Measurements from ENCODE around the gene EFR3B. TPM values are rescaled to one million over a fixed set of nuclear protein-coding genes. Genes with fewer than 3 reads are reported as not detected.
"Not testable (repeated sequence)": the region's sequence is repeated elsewhere in the genome, so short reads cannot be mapped to it uniquely, and the experiment has no call there.

Gene EFR3B
- total RNA-seq, 1 donor from 2014 or later, result 1.5 TPM

- TF ChIP-seq POLR2AphosphoS5 (IDR thresholded peaks at IDR 0.05; ENCODE audit: insufficient read depth in 1 of 2, low read depth in 1 of 2), result no peak
- H3K9me3 ChIP-seq, result no peaks in the 10 kb centered on the region
- H3K4me1 ChIP-seq, result no peaks in the 10 kb centered on the region
- H3K36me3 ChIP-seq, result no peaks in the 10 kb centered on the region
- H3K4me3 ChIP-seq, result no peak overlapping the region
- H3K27me3 ChIP-seq, result no peaks in the 10 kb centered on the region
- DNase-seq (ENCODE audit: extremely low spot score in 2 of 2), result no peak
- no peak overlapping the region for H3K27ac ChIP-seq
- intact Hi-C loops (cut with DNase I), result no loop called here
Observed at GRCh38 chr2:25141120-25141519, 99.2 kb downstream of the EFR3B start.

- intact Hi-C loops (cut with DNase I), result no loop called here
- H3K36me3 ChIP-seq, result no peaks in the 10 kb centered on the region
- no peak overlapping the region for H3K27ac ChIP-seq
- no peak for TF ChIP-seq POLR2A (IDR thresholded peaks at IDR 0.05)
- no peak for TF ChIP-seq CTCF (IDR thresholded peaks at IDR 0.05)
- TF ChIP-seq POLR2AphosphoS5 (IDR thresholded peaks at IDR 0.05; ENCODE audit: insufficient read depth in 1 of 2, low read depth in 1 of 2), result no peak
- H3K27me3 ChIP-seq, result no peaks in the 10 kb centered on the region
- H3K9me3 ChIP-seq, result no peaks in the 10 kb centered on the region
- H3K4me1 ChIP-seq, result no peaks in the 10 kb centered on the region
- no peak overlapping the region for H3K4me3 ChIP-seq
- no peak for DNase-seq (ENCODE audit: extremely low spot score in 2 of 2)
Observed at GRCh38 chr2:25145803-25146202, 103.9 kb downstream of the EFR3B start.

- no peaks in the 10 kb centered on the region for H3K9me3 ChIP-seq
- no peaks in the 10 kb centered on the region for H3K27me3 ChIP-seq
- H3K4me1 ChIP-seq, result no peaks in the 10 kb centered on the region
- intact Hi-C loops (cut with DNase I), result no loop called here
- H3K4me3 ChIP-seq, result no peak overlapping the region
- no peak for DNase-seq (ENCODE audit: extremely low spot score in 2 of 2)
- H3K27ac ChIP-seq, result no peak overlapping the region
- H3K36me3 ChIP-seq, result no peaks in the 10 kb centered on the region
- TF ChIP-seq POLR2A (IDR thresholded peaks at IDR 0.05) (no peak), CTCF (IDR thresholded peaks at IDR 0.05) (no peak), POLR2AphosphoS5 (IDR thresholded peaks at IDR 0.05; ENCODE audit: insufficient read depth in 1 of 2, low read depth in 1 of 2) (no peak)
Observed at GRCh38 chr2:25146896-25147295, 105.0 kb downstream of the EFR3B start.

- no peak for TF ChIP-seq CTCF (IDR thresholded peaks at IDR 0.05)
- TF ChIP-seq POLR2AphosphoS5 (IDR thresholded peaks at IDR 0.05; ENCODE audit: insufficient read depth in 1 of 2, low read depth in 1 of 2), result no peak
- no peak for TF ChIP-seq POLR2A (IDR thresholded peaks at IDR 0.05)
- no peak overlapping the region for H3K4me3 ChIP-seq
- intact Hi-C loops (cut with DNase I), result no loop called here
- no peak for DNase-seq (ENCODE audit: extremely low spot score in 2 of 2)
- H3K27me3 ChIP-seq, result no peaks in the 10 kb centered on the region
- no peaks in the 10 kb centered on the region for H3K36me3 ChIP-seq
- no peaks in the 10 kb centered on the region for H3K4me1 ChIP-seq
- H3K27ac ChIP-seq, result no peak overlapping the region
- H3K9me3 ChIP-seq, result no peaks in the 10 kb centered on the region
Observed at GRCh38 chr2:25149646-25150045, 107.8 kb downstream of the EFR3B start.

GRCh38 chr2:25150993-25151392 is 109.1 kb downstream of the EFR3B start:
- H3K4me1 ChIP-seq; DNase-seq (ENCODE audit: extremely low spot score in 2 of 2); H3K4me3 ChIP-seq; H3K27ac ChIP-seq; intact Hi-C loops (cut with DNase I); H3K27me3 ChIP-seq; H3K36me3 ChIP-seq; H3K9me3 ChIP-seq: not testable (repeated sequence)

- intact Hi-C loops (cut with DNase I), result no loop called here
Observed at GRCh38 chr2:25151718-25152117, 109.8 kb downstream of the EFR3B start.

More at GRCh38 chr2:25151718-25152117, 109.8 kb downstream of the EFR3B start:
- Histone ChIP-seq H3K9me3 (no peaks in the 10 kb centered on the region), H3K4me3 (no peak overlapping the region), H3K36me3 (no peaks in the 10 kb centered on the region), H3K27ac (no peak overlapping the region), H3K27me3 (no peaks in the 10 kb centered on the region), H3K4me1 (no peaks in the 10 kb centered on the region)
- TF ChIP-seq CTCF (IDR thresholded peaks at IDR 0.05) (no peak), POLR2AphosphoS5 (IDR thresholded peaks at IDR 0.05; ENCODE audit: insufficient read depth in 1 of 2, low read depth in 1 of 2) (no peak), POLR2A (IDR thresholded peaks at IDR 0.05) (no peak)
- no peak for DNase-seq (ENCODE audit: extremely low spot score in 2 of 2)
